ENCODE measurements around the gene COL1A1.
A peak's percentile ranks its signal among the peaks of the same experiment; 100 is the strongest.

Gene COL1A1

DNA sequence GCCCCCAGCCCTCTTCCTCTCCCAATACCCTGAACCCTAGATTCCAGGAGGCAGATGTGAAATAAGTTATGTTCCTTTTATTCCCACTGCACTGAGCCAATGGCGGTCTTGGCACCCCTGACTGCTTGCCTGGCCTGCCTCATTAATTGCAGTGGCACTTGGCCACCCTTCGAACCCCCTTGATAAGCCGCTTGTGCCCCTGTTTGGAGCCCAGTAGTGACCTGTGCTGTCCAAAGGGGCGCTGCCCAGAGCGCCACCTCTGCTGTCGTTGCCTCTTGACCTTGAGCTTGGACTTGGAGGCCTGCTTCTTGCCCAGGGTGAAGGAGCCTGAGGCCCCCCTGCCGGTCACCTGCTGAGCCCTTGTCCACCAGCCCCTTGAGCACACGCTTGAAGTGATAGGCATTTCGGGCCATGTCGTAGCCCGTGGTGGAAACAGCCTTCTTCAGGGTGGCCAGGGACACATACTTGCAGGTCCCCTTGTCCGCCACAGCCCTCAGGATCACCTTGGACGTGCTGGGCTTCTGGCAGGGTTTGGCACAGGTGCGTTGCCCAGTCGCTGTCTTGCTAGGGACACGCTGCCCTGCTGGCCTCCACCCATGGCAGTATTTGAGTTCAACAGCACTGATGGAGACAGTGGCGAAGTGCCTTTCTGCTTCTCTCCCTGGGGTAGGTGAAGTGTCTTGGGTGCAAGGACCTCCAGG lies 29.9 kb downstream of the COL1A1 start:
- no peak for DNase-seq (ENCODE audit: low read depth)

DNA sequence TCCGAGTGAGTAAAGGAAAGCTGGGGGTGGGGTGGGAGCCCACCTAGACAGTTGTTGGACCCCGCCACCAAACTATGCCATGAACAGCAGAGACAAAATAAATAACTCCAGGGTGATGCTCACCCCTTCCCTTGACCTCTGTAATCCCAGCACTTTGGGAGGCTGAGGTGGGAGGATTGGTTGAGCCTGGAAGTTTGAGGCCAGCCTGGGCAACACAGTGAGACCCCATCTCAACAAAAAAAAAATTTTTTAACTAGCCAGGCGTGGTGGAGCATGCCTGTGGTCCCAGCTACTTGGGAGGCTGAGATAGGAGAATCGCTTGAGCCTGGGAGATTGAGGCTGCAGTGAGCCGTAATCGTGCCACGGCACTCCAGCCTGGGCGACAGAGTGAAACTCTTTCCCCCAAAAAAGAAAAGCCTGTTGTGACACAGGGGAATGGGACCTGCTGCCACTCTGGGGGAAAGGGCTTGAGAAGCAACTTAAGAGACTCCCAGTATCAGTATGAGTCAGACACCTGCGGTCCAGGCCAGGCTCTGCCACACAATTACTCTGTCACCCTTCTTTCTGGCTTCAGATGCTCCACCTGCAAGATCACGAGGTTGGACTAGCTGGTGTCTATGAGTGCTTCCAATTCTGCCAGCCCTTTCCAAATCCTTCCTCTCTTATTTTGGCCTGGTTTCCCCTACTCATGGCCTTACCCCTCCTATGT lies 30.6 kb downstream of the COL1A1 start:
- DNase-seq (ENCODE audit: low read depth), result no peak

DNA sequence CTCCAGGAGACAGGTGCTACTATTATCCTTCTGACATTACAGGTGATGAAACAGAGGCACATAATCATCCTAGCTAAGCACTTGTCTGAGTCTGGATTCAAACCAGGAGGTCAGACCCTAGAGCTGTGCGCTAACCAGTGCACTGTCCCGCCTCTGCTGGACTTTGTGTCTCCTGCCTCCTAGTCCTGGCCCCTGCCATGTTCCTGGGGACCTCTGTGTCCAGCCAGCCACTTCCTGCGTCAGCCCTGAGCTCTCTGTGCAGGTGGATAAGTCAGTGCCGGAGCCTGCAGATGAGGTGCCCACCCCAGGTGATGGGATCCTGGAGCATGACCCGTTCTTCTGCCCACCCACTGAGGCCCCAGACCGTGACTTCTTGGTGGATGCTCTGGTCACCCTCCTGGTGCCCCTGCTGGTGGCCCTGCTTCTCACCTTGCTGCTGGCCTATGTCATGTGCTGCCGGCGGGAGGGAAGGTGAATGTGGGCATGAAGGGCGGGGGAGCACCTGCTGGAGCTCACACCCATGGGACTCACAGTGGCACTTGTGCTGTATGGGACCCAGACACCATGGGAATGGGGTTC lies 31.5 kb downstream of the COL1A1 start:
- no peak for DNase-seq (ENCODE audit: low read depth)

DNA sequence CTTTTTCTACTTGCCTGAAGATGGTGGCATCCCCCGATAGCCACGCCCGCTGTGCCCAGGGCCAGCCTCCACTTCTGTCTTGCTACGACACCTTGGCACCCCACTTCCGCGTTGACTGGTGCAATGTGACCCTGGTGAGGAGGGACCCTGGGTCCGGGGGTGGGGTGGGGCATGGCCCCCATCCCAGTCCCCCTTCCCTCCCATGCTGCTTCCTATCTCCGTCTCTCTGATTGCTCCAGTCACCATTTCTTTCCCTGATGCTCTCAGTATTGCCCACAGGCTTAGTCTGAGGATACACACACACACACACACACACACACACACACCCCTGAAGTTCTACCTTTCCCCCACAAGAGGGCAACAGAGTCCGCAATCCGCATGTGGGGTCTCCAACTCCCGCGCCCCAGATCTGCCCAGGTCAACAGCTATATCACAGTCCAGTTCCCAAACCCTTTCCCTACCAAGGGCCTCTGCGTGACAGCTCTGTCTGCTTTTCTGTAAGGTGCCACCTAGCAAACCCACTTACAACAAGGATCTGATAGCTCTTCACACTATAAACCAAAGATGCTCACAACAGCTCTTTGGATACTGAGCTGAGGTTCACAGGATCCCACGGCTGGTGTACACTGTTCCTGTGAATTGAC lies 32.2 kb downstream of the COL1A1 start:
- DNase-seq (ENCODE audit: low read depth), result peak; percentile 49

DNA sequence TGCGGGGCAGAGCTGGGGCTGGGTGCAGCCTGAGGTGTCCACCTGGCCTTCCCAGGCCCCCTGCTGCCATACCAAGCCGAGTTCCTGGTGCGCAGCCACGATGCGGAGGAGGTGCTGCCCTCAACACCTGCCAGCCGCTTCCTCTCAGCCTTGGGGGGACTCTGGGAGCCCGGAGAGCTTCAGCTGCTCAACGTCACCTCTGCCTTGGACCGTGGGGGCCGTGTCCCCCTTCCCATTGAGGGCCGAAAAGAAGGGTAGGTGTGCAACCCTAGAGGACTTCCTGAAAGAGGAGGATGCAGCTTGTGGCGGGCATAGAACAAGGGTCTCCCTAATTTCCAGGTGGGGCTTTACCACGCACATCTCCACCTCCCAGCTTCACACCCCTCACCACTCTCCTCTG lies 33.1 kb downstream of the COL1A1 start:
- no peak for DNase-seq (ENCODE audit: low read depth)

DNA sequence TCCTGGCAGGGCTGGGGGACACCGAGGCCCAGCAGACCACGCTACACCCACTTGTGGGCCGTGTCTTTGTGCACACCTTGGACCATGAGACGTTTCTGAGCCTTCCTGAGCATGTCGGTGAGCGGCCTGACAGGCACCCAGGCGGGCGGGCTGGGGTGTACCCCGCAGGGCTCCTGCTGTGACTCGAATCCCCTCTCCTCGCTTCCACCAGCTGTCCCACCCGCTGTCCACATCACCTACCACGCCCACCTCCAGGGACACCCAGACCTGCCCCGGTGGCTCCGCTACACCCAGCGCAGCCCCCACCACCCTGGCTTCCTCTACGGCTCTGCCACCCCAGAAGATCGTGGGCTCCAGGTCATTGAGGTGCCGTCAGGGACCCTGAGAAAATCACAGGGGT lies 34.1 kb downstream of the COL1A1 start:
- DNase-seq (ENCODE audit: low read depth), result no peak

DNA sequence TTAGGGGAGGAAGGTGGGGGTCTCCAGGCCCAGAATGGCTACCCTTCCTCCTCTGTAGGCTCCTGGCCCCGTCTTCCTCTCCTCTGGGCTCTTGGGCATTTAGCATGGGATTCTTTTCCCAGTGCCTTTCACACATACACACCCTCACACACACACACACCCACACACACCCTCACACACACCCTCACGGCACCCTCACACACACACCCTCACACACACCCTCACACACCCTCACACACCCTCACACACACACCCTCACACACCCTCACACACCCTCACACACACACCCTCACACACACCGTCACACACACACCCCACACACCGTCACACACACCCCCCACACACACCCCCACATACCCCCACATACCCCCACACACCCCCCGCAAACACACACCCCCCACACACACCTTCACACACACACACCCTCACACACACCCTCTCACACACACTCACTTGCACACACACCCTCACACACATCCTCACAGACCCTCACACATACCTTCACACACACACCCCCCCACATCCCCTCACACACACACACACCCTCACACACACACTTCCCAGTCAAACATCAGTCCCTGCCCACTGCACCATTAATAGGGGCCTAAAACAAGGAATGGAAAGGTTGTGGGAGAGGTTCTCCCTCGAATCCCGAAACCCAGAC lies 34.8 kb downstream of the COL1A1 start:
- DNase-seq (ENCODE audit: low read depth), result no peak

DNA sequence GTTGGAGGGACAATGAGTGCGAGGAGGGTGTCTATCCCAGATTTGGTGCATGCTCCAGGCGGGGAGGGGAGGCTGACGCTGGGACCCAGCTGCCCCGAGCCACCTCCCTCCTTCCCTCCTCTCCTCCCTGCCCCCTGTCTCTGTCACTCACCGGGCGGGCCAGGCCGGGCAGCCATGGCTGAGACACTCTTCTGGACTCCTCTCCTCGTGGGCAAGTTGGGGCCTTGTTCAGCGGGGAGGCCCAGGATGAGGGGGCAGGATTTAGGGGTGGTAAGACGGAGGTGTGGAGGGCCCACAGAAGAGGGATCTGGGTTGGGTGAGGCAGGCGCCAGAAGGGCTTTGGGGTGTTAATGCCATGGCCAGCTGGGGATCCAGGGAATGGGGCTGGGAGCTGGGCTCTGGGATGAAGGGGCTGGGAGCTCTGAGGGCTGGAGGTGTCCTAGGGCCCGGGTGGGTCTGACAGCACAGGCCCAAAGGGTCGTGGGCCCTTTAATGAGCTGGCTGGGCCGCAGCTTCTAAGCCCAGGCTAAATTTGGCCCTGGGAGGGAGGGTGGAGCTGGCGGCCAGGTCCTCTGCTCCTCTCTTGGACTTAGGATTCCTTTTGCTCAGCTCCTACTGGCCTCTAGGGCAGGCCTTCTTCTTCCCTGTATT lies 35.4 kb downstream of the COL1A1 start, which contains the start of gene SGCA:
Gene SGCA (plus strand): TSS at position 139 of the 651 bp plus-strand sequence. CDS start 36 bp downstream, at position 175.
- no peak for DNase-seq (ENCODE audit: low read depth)

DNA sequence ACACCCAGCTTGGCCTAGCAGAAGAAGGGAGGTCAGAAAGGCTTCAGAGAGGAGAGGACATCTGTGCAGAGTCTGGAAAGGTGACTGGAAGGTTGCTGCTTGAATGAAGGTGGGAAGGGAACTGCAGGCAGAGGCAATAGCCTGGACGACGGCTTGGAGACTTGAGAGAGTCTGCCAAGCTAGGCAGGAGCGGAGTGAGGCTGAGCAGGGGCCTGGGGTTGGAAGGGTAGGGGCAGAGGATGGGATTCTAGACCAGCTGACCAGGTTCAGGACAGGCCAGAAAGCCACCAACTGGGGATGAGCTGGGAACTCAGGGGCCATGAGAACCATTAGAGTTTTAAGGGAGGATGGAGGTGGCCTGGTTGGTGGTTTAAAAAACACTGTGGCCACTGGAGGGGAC lies 36.0 kb downstream of the COL1A1 start:
- no peak for DNase-seq (ENCODE audit: low read depth)

DNA sequence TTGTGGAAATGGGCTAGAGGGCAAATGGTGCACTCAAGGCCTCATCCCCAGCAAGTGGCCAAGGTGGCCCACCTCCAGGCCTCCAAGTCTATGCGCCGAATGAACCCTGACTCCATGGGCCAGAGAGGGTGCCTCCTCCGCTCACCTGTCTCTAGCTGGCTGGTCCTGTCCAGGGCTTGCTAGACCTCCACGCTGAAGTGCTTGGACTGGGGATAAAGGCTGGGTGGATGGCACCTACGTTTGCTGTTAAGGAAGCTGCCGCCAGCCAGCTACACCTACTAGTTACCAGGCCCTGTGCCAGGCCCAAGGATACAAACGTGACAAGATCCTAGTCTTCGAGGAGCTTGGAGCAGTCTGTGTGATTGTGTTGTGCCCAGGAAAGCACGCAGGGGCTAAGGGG lies 36.4 kb downstream of the COL1A1 start:
- no peak for DNase-seq (ENCODE audit: low read depth)

DNA sequence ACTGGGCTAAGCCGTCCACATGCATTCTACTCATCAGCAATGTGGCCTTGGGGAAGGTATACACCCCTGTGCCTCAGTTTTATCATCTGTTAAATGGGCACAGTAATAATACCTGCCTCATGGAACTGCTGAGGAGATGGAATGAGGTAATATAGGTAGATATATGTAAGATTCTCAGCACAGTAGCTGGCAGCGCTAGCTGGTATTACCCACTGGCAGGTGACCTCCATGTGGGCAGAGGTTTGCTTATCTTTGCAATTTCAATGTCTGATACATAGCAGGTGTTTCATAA lies 36.8 kb downstream of the COL1A1 start:
- DNase-seq (ENCODE audit: low read depth), result no peak

DNA sequence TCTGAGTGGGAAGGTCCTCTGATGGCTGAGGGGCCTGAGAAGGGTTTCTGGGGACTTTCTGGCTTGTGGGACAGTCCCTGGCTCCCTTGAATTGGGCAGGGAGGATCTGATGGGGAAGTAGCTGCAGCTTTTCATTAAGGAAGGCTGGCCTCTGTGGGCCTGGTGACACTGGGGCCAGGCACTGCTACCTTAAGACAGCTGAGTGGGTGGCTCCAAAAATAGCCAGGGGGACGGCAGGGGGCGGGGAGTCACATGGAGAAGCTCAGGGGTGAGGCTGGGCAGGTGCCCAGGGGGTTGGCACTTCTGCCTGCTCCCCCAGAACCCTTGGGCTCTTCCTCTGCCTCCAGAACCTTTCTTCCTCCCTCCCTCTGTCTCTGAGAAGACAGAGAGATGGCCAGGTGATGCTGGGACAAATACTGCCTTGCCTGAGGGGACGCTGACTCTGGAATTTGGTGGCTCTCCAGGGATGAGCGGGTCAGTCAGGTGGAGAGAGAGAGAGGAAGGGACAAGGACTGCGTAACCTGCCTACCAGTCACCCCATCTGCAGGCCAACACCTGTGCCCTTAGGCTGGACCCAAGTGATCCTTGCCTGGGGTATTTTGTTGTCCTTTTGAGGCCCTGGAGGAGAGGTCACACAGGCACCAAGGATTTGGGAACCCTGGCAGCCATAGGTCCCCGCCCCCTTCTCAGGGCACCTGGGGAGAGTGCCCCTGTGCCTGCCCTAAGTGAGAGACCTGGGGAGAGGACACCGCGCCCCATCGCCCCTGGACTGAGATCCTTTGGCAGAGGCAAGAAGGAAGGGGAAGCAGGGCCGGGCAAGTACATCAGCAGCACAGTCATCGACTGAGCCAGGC lies 37.4 kb downstream of the COL1A1 start:
- DNase-seq (ENCODE audit: low read depth), result no peak

DNA sequence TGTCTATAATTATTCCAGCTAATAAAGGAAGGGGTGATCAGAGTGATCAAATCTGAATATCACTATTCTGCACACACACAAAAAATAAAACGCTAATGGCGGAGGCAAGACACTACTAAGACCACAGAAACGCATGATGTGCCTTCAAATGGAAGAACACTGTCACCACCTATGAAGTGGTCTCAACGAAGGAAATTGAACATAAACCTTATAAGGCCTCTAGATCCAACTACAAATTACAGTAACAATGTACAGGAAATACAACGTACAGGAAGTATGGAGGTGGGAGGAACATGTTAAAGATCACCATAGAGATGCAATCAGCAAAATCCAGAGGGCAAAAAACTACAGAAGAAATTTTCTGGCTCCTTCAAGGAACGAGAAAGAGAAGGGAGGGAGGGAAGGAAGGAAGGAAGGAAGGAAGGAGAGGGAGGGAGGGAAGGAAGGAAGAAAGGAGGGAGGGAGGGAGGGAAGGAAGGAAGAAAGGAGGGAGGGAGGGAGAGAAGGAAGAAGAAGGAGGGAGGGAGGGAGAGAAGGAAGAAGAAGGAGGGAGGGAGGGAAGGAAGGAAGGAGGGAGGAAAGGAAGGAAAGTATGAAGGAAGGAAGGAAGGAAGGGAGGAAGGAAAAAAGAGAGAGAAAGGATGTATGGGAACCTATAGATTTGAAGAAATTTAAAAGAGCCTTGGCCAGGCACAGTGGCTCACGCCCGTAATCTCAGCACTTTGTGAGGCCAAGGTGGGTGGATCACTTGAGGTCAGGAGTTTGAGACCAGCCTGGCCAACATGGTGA lies 38.8 kb downstream of the COL1A1 start:
- no peak for DNase-seq (ENCODE audit: low read depth)

DNA sequence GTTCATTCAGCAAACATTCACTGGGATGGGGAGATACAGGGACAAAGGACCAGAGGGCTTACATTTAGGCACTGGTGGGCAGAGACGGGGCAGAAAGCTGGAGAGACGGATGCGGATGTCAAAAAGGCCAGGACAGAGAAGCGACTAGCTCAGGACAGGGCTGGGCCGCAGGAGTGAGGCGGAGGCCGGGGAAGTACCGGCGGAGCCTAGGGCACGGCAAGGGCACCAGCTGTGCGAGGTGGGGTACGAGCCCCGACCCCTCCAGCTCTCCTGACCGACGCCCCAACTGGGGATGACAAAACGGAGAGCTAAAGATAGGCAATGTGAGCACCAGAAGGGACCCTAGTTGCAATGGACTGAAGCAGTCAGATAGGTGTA lies 39.5 kb downstream of the COL1A1 start:
- DNase-seq (ENCODE audit: low read depth), result no peak

DNA sequence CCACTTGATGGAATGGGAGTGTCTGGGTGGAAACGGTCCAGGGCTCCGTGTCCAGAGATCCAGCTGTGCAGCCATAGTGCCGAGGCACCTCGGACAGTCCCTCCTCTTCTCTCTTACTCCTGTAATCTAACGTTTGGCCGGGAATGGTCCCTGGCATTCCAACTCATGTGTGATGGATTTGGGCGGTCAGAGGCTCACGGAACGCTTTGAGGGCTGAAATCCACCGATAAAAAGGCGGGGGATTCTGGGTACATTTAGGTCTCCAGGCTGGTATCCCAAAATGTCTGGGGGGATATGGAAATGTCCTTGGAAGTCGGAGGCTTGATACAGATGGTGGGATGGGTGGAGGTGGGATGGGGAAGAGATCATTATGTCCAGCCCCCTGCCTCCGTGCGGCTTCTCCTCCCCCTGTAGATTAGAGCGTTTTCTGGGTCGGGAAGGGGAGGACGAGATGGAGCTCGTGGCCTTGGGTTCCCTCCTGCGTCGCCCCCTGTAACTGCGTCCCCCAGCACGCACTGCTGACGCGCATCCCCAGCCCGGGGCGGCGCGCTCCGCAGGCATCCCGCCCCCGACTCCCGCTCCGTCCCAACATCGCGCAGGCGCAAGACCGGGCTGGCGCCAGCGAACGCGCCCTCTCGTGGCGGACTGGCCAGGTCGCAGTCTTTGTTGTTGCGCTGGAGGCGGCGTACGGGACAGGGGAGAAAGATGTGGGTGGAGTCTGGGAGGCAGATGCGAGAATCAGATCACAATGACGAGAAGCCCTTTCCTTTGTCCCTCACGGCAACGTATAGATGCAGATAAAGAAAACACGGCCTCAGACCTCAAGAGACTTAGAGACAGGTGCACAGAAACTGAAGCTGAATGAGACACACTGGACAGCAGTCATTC lies 40.2 kb downstream of the COL1A1 start:
- peak; percentile 97 for DNase-seq (ENCODE audit: low read depth)

DNA sequence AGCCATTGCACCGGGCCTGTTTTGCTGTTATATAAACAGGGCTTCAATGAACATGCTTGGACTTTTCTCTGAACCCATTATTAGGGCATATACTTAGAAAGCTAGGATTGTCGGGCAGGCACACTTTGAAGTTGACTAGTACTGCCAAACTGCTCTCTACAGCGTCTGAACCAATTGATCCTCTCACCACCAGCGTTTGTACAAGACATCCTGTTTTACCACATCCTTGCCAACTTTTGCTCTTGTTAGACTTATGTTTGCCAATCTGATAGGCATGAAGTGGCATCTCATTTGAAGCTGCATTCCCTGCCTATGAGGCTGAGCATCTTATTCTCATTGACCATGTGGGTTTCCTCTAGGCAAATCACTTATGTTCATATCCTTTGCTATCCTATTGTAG lies 43.5 kb downstream of the COL1A1 start:
- no peak for DNase-seq (ENCODE audit: low read depth)

DNA sequence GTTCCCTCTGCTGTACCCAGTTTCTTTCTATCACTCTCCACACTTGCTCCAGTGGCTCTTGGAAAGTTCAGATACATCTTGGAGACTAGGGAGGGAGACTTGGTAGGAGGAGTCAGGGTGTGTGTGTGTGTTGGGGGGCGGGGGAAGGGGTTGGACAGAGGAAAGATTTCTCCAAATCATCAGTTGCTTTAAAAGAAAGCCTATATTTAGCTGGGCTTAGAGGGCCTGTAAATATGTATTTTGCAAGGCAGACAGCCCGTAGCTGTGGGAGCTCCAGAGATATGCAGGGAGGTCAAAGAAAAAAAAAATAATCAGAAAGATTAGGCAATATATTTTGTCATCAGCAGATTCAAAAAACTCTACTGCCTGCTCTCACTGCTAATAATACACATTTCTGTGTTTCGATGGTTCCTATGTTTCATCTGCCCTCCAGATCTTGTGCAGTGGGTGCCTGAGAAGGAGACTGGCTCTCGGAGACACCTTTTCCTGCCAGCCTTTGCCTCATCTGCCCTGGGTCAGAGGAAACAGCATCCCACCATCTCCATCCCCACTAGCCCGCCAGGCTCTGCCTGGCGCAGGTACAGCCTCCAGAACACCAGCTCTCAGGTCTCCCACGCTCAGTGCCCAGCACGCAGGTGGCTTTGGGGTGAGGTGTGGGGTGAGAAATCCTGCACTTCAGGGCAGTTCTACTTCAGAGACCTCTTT lies 46.2 kb downstream of the COL1A1 start:
- no peak for DNase-seq (ENCODE audit: low read depth)

DNA sequence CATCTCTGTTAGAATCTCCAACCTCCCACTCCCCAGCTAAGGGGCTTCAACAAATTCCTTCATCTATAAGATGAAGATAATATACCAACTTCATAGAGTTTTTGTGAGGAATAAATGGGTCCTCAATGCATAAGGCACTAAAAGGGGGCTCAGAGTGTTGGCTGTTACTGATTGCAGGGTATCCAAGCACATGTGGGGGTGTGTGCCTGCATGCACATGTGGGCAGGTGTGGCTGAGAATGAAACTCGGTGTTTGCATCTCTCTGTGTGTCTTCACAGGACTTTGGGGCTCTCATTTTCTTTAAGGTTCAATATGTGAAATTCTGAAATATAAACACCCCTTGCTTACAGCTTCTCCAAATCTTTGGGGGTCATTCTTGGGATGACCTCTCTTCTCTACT lies 46.8 kb downstream of the COL1A1 start:
- DNase-seq (ENCODE audit: low read depth), result no peak
